Epithelial cell of umbilical artery (primary cell): ENCODE measurements around the gene DNAAF2. TPM values are rescaled to one million over a fixed set of nuclear protein-coding genes. Genes with fewer than 3 reads are reported as not detected.

ENCODE experiments used
- total RNA-seq: library from RNA; depleted of rRNA; stranded (reverse); fragments of >200 nt; gene quantifications from 2 replicates; pipeline ENCODE4 v1.2.3, GENCODE V29; 2014

The DNAAF2 gene
- 11.2 and 13.6 TPM in 2 replicates for total RNA-seq

GRCh38 chr14:49634547-49635334 lies at the start of gene DNAAF2:
Gene DNAAF2 (minus strand): TSS chr14:49635244. CDS start chr14:49635149, 95 bp downstream.

GRCh38 chr14:49620182-49621113 lies 14.6 kb downstream of the DNAAF2 start, which contains the start of the genes MGAT2 and RPL36AL:
Gene MGAT2 (plus strand): TSS chr14:49620799. CDS start chr14:49621269, 470 bp downstream.
Gene RPL36AL (minus strand): TSS chr14:49620626. CDS start chr14:49619104, 1,522 bp downstream.

GRCh38 chr14:49598485-49599300 lies 36.4 kb downstream of the DNAAF2 start, which contains the start of gene LRR1:
Gene LRR1 (plus strand): TSS chr14:49598940. CDS start chr14:49599021, 81 bp downstream.

GRCh38 chr14:49585803-49586672 lies 49.0 kb downstream of the DNAAF2 start, which contains the start of gene RPS29:
Gene RPS29 (minus strand): TSS chr14:49586380. CDS start chr14:49586346, 34 bp downstream.

Other genes starting within 250 kb of the DNAAF2 start
- gene RPS29, start 48.9 kb downstream of the DNAAF2 start, total RNA-seq = 1,049 and 4,560 TPM in 2 replicates
- gene LRR1, start 36.3 kb downstream of the DNAAF2 start, total RNA-seq = 34.4 and 41.3 TPM in 2 replicates
- 287 and 298 TPM in 2 replicates for gene RPL36AL, start 14.6 kb downstream of the DNAAF2 start, total RNA-seq
- 107 and 125 TPM in 2 replicates for gene MGAT2, start 14.4 kb downstream of the DNAAF2 start, total RNA-seq
- 14.9 and 16.6 TPM in 2 replicates for gene POLE2, start 53.0 kb upstream of the DNAAF2 start, total RNA-seq
- gene KLHDC1, start 57.9 kb upstream of the DNAAF2 start, total RNA-seq = 1.1 and 2.6 TPM in 2 replicates
- gene KLHDC2, start 132.9 kb upstream of the DNAAF2 start, total RNA-seq = 43.3 and 52.9 TPM in 2 replicates
- 51.0 and 60.2 TPM in 2 replicates for gene NEMF, start 217.5 kb upstream of the DNAAF2 start, total RNA-seq